Measurements from ENCODE around the gene TMEM234. TPM values are rescaled to one million over a fixed set of nuclear protein-coding genes. Genes with fewer than 3 reads are reported as not detected.

Gene TMEM234
- total and polyA plus RNA-seq, 2 of the 8 experiments (the other 6 are each of a cell fraction or from before 2014, with no cell fraction given): 8.7 to 8.9 TPM

- TF ChIP-seq ATF2 (IDR thresholded peaks at IDR 0.05; ENCODE audit: low read length): no peak
Observed at GRCh38 chr1:32215629-32216480, 6.3 kb downstream of the TMEM234 start (continued).

Measured in H1 (cell line).